ENCODE data around the gene NUP93.

- TF ChIP-seq, protein P1, sequence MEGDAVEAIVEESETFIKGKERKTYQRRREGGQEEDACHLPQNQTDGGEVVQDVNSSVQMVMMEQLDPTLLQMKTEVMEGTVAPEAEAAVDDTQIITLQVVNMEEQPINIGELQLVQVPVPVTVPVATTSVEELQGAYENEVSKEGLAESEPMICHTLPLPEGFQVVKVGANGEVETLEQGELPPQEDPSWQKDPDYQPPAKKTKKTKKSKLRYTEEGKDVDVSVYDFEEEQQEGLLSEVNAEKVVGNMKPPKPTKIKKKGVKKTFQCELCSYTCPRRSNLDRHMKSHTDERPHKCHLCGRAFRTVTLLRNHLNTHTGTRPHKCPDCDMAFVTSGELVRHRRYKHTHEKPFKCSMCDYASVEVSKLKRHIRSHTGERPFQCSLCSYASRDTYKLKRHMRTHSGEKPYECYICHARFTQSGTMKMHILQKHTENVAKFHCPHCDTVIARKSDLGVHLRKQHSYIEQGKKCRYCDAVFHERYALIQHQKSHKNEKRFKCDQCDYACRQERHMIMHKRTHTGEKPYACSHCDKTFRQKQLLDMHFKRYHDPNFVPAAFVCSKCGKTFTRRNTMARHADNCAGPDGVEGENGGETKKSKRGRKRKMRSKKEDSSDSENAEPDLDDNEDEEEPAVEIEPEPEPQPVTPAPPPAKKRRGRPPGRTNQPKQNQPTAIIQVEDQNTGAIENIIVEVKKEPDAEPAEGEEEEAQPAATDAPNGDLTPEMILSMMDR (IDR thresholded peaks at IDR 0.05; ENCODE audit: extremely low read depth in 1 of 2, insufficient read depth in 1 of 2, low read depth in 1 of 2, low read length in 2 of 2): no peak
- no peak for TF ChIP-seq JUN (IDR thresholded peaks at IDR 0.05; ENCODE audit: borderline replicate concordance, insufficient read depth, insufficient read length, low read depth)
Observed at GRCh38 chr16:56884026-56884582, 154.2 kb downstream of the NUP93 start.
